WTC11 (cell line): ENCODE data around the gene TBX15. TPM values are rescaled to one million over a fixed set of nuclear protein-coding genes. Genes with fewer than 3 reads are reported as not detected.

Experiments
- ATAC-seq: fragments of 200-7000 bp; cut with Tn5 transposase; 2 replicates; pipeline ENCODE4 v1.10.0; 2021; ENCODE audit warnings: mild to moderate bottlenecking, moderate library complexity
- CTCF ChIA-PET: fragments of 300-600 bp; sonication (Branson Sonifier 250); formaldehyde crosslinking; loops from one replicate; lab custom pipeline; 2021; ENCODE audit warnings: antibody characterized with exemption; lab: Charles Lee
- POLR2A ChIA-PET: fragments of 350-600 bp; sonication (Branson Sonifier 250); formaldehyde crosslinking; loops from one replicate; lab custom pipeline; 2021; ENCODE audit warnings: antibody characterized with exemption; lab: Charles Lee
- DNase-seq: peaks from one replicate; pipeline ENCODE4 v3.0.0; 2021; ENCODE audit warnings: low spot score
- H3K27ac Mint-ChIP-seq: 2 replicates; pipeline ENCODE4 v1.8.0; 2021; ENCODE audit warnings: mixed read lengths
- H3K27me3 Mint-ChIP-seq: 2 replicates; pipeline ENCODE4 v1.8.0; 2021; ENCODE audit warnings: low read depth, mild to moderate bottlenecking, moderate library complexity, mixed read lengths
- H3K36me3 Mint-ChIP-seq: 2 replicates; pipeline ENCODE4 v1.8.0; 2021; ENCODE audit warnings: mixed read lengths
- H3K4me1 Mint-ChIP-seq: 2 replicates; pipeline ENCODE4 v1.8.0; 2022; ENCODE audit warnings: mixed read lengths
- H3K4me3 Mint-ChIP-seq: 2 replicates; pipeline ENCODE4 v1.8.0; 2021; ENCODE audit warnings: mild to moderate bottlenecking, moderate library complexity, mixed read lengths
- H3K9me3 Mint-ChIP-seq: 2 replicates; pipeline ENCODE4 v1.8.0; 2021; ENCODE audit warnings: mixed read lengths
- CREM ChIP-seq: sonication (generic); formaldehyde crosslinking; IDR thresholded peaks from 2 replicates; pipeline ENCODE4 v1.8.1; 2022; ENCODE audit warnings: mild to moderate bottlenecking, missing genetic modification reagents, moderate library complexity
- FOXP1 ChIP-seq: sonication (generic); formaldehyde crosslinking; IDR thresholded peaks from 2 replicates; pipeline ENCODE4 v1.8.0; 2022; ENCODE audit warnings: missing genetic modification reagents, mild to moderate bottlenecking, moderate library complexity, borderline replicate concordance
- GABPB1 ChIP-seq: sonication (generic); formaldehyde crosslinking; IDR thresholded peaks from 2 replicates; pipeline ENCODE4 v1.8.1; 2023; ENCODE audit warnings: mild to moderate bottlenecking, missing genetic modification reagents
- JUN ChIP-seq: sonication (generic); formaldehyde crosslinking; IDR thresholded peaks from 2 replicates; pipeline ENCODE4 v1.8.0; 2023; ENCODE audit warnings: mild to moderate bottlenecking, missing genetic modification reagents
- NFATC4 ChIP-seq: fragments of 250-450 bp; sonication (Bioruptor Pico); IDR thresholded peaks from 2 replicates; pipeline ENCODE4 v1.9.0; 2021; ENCODE audit warnings: mild to moderate bottlenecking
- NR1H2 ChIP-seq: sonication (generic); formaldehyde crosslinking; IDR thresholded peaks from 2 replicates; pipeline ENCODE4 v1.9.0; 2021; ENCODE audit warnings: mild to moderate bottlenecking, moderate library complexity, missing genetic modification reagents
- TCF7 ChIP-seq: sonication (generic); formaldehyde crosslinking; IDR thresholded peaks from 2 replicates; pipeline ENCODE4 v1.8.0; 2022; ENCODE audit warnings: mild to moderate bottlenecking, low read depth, missing genetic modification reagents, moderate library complexity
- TEAD4 ChIP-seq: sonication (generic); formaldehyde crosslinking; IDR thresholded peaks from 2 replicates; pipeline ENCODE4 v1.8.0; 2022; ENCODE audit warnings: mild to moderate bottlenecking, missing genetic modification reagents
- TP53 ChIP-seq: sonication (generic); formaldehyde crosslinking; IDR thresholded peaks from 2 replicates; pipeline ENCODE4 v1.8.1; 2023; ENCODE audit warnings: mild to moderate bottlenecking, missing genetic modification reagents
- ZNF232 ChIP-seq: sonication (generic); formaldehyde crosslinking; IDR thresholded peaks from 2 replicates; pipeline ENCODE4 v1.8.0; 2022; ENCODE audit warnings: mild to moderate bottlenecking, missing genetic modification reagents
- ZNF263 ChIP-seq: sonication (generic); formaldehyde crosslinking; IDR thresholded peaks from 2 replicates; pipeline ENCODE4 v1.8.1; 2022; ENCODE audit warnings: low read depth, mild to moderate bottlenecking, moderate library complexity, missing genetic modification reagents
- ZNF416 ChIP-seq: fragments of 250-450 bp; sonication (Bioruptor Pico); IDR thresholded peaks from 2 replicates; pipeline ENCODE4 v1.9.0; 2021; ENCODE audit warnings: mild to moderate bottlenecking, inconsistent platforms
- total RNA-seq: library from RNA; stranded (reverse); gene quantifications from 3 replicates; pipeline ENCODE4 v1.2.3, GENCODE V29; 2021
- TF ChIP-seq, protein P1 (sequence below): fragments of 250-450 bp; sonication (Bioruptor Pico); IDR thresholded peaks from 2 replicates; pipeline ENCODE4 v2.1.2; 2022; ENCODE audit warnings: mild to moderate bottlenecking, moderate library complexity
- TF ChIP-seq, protein P2 (sequence below): sonication (generic); formaldehyde crosslinking; IDR thresholded peaks from 2 replicates; pipeline ENCODE4 v1.8.1; 2023; ENCODE audit warnings: mild to moderate bottlenecking, missing genetic modification reagents, moderate library complexity
- TF ChIP-seq, protein P3 (sequence below): sonication (generic); formaldehyde crosslinking; IDR thresholded peaks from 2 replicates; pipeline ENCODE4 v1.8.1; 2022; ENCODE audit warnings: mild to moderate bottlenecking, missing genetic modification reagents, moderate library complexity, borderline replicate concordance
- TF ChIP-seq, protein P4 (sequence below): sonication (generic); formaldehyde crosslinking; IDR thresholded peaks from 2 replicates; pipeline ENCODE4 v1.8.0; 2022; ENCODE audit warnings: mild to moderate bottlenecking, missing genetic modification reagents
- TF ChIP-seq, protein P5 (sequence below): sonication (generic); formaldehyde crosslinking; conservative IDR thresholded peaks from 2 replicates; pipeline ENCODE4 v1.8.1; 2023; ENCODE audit warnings: mild to moderate bottlenecking, low read depth, missing genetic modification reagents, moderate library complexity
- TF ChIP-seq, protein P6 (sequence below): sonication (generic); formaldehyde crosslinking; IDR thresholded peaks from 2 replicates; pipeline ENCODE4 v1.8.0; 2022; ENCODE audit warnings: mild to moderate bottlenecking, missing genetic modification reagents

Gene TBX15
- total RNA-seq, 1 experiment from 2014 or later = 0.11 TPM

DNA sequence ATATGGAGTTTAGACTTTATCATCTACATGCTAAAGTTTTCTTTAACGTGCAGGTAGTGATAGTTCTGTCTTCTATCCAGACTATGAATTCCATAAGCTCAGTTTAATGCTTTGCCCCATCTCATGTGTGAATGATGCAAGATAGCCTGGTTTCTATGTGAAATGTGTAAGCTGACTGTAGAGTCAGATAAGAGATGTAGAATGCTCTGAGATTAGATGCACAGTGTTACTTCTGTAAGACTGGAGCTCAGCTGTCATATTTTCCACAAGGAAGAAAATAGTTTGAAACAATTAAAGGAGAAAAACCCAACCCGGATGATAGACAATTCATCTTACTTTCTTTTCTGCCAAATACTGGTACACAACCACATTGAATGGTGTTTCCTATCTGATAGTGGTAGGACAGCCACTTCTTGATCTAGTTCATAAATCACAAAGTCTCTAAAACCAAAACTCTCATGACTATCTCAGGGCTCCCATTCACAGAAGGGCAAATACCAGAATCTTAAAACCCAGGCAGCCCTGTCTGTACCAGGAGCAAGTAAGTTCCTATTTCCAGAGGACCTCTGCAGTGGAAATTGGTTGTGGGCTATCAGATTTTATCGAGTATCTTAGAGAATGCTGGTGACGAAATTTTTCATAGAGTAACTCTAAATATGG is 50.6 kb downstream of the TBX15 start:
- ChIA-PET POLR2A (no interaction called here), CTCF (interaction anchor here (0.9 kb wide), 1 partner anchor 8 kb away, joined by 3 read pairs; no protein-coding TSS in a partner anchor)
- DNase-seq (no peak), ATAC-seq (no peak)
- H3K36me3 Mint-ChIP-seq = no peaks in the 10 kb centered on the region
- H3K4me1 Mint-ChIP-seq = peaks cover 12% of the 10 kb centered on the region
- H3K27ac Mint-ChIP-seq = no peak overlapping the region
- H3K4me3 Mint-ChIP-seq = no peak overlapping the region
- H3K9me3 Mint-ChIP-seq = no peaks in the 10 kb centered on the region; the same call in 1 of the 2 replicates
- H3K27me3 Mint-ChIP-seq = peaks cover 4% of the 10 kb centered on the region; the same call in 1 of the 2 replicates
- TF ChIP-seq FOXP1 (CRISPR knock-in tag) (no peak), NR1H2 (no peak), TEAD4 (CRISPR knock-in tag) (no peak), GABPB1 (CRISPR knock-in tag) (no peak), NFATC4 (no peak), TP53 (CRISPR knock-in tag) (no peak)
- TF ChIP-seq, protein P1, sequence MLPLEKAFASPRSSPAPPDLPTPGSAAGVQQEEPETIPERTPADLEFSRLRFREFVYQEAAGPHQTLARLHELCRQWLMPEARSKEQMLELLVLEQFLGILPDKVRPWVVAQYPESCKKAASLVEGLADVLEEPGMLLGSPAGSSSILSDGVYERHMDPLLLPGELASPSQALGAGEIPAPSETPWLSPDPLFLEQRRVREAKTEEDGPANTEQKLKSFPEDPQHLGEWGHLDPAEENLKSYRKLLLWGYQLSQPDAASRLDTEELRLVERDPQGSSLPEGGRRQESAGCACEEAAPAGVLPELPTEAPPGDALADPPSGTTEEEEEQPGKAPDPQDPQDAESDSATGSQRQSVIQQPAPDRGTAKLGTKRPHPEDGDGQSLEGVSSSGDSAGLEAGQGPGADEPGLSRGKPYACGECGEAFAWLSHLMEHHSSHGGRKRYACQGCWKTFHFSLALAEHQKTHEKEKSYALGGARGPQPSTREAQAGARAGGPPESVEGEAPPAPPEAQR (CRISPR knock-in tag) = no peak
- TF ChIP-seq, protein P2, sequence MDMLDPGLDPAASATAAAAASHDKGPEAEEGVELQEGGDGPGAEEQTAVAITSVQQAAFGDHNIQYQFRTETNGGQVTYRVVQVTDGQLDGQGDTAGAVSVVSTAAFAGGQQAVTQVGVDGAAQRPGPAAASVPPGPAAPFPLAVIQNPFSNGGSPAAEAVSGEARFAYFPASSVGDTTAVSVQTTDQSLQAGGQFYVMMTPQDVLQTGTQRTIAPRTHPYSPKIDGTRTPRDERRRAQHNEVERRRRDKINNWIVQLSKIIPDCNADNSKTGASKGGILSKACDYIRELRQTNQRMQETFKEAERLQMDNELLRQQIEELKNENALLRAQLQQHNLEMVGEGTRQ (CRISPR knock-in tag) = no peak
- TF ChIP-seq, protein P3, sequence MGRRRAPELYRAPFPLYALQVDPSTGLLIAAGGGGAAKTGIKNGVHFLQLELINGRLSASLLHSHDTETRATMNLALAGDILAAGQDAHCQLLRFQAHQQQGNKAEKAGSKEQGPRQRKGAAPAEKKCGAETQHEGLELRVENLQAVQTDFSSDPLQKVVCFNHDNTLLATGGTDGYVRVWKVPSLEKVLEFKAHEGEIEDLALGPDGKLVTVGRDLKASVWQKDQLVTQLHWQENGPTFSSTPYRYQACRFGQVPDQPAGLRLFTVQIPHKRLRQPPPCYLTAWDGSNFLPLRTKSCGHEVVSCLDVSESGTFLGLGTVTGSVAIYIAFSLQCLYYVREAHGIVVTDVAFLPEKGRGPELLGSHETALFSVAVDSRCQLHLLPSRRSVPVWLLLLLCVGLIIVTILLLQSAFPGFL (CRISPR knock-in tag) = no peak
- TF ChIP-seq, protein P4, sequence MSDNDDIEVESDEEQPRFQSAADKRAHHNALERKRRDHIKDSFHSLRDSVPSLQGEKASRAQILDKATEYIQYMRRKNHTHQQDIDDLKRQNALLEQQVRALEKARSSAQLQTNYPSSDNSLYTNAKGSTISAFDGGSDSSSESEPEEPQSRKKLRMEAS (CRISPR knock-in tag) = no peak
- TF ChIP-seq, protein P5, sequence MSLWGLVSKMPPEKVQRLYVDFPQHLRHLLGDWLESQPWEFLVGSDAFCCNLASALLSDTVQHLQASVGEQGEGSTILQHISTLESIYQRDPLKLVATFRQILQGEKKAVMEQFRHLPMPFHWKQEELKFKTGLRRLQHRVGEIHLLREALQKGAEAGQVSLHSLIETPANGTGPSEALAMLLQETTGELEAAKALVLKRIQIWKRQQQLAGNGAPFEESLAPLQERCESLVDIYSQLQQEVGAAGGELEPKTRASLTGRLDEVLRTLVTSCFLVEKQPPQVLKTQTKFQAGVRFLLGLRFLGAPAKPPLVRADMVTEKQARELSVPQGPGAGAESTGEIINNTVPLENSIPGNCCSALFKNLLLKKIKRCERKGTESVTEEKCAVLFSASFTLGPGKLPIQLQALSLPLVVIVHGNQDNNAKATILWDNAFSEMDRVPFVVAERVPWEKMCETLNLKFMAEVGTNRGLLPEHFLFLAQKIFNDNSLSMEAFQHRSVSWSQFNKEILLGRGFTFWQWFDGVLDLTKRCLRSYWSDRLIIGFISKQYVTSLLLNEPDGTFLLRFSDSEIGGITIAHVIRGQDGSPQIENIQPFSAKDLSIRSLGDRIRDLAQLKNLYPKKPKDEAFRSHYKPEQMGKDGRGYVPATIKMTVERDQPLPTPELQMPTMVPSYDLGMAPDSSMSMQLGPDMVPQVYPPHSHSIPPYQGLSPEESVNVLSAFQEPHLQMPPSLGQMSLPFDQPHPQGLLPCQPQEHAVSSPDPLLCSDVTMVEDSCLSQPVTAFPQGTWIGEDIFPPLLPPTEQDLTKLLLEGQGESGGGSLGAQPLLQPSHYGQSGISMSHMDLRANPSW (CRISPR knock-in tag) = no peak
- TF ChIP-seq, protein P6, sequence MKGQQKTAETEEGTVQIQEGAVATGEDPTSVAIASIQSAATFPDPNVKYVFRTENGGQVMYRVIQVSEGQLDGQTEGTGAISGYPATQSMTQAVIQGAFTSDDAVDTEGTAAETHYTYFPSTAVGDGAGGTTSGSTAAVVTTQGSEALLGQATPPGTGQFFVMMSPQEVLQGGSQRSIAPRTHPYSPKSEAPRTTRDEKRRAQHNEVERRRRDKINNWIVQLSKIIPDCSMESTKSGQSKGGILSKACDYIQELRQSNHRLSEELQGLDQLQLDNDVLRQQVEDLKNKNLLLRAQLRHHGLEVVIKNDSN (CRISPR knock-in tag) = no peak

DNA sequence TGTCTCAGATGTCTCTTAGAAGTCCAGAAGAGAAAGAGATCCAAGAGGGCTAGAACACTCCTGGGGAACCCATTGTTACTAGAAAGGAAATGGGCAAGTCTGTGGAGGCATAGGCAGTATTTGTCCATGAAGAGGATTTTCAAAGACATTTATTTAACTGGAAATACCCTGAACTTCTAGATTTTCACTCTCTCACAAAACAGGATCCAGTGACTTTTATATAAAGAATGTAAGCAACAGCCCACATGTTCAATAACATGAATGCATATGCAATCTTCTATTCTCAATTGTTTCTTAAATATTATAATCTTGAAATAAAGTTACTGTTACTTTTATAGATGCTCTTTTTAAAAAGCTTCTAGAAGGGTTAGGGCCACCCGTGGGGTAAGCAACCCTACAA is 53.4 kb downstream of the TBX15 start:
- DNase-seq (no peak), ATAC-seq (no peak)
- no peak for TF ChIP-seq ZNF232 (CRISPR knock-in tag)
- TF ChIP-seq TEAD4 (CRISPR knock-in tag) = no peak
- no peak for TF ChIP-seq CREM (CRISPR knock-in tag)
- TF ChIP-seq JUN (CRISPR knock-in tag) = no peak
- no peak for TF ChIP-seq ZNF263
- no peak for TF ChIP-seq TCF7
- no peak for TF ChIP-seq ZNF416 (CRISPR knock-in tag)
- POLR2A ChIA-PET = no interaction called here
- H3K27me3 Mint-ChIP-seq = no peaks in the 10 kb centered on the region
- CTCF ChIA-PET = no interaction called here
- H3K4me3 Mint-ChIP-seq = no peak overlapping the region
- no peak overlapping the region for H3K27ac Mint-ChIP-seq
- no peaks in the 10 kb centered on the region for H3K36me3 Mint-ChIP-seq
- H3K9me3 Mint-ChIP-seq = no peaks in the 10 kb centered on the region; the same call in 1 of the 2 replicates
- H3K4me1 Mint-ChIP-seq = peaks cover 22% of the 10 kb centered on the region
